CD4-positive, alpha-beta T cell (primary cell): ENCODE measurements around the gene TSPAN15. TPM values are rescaled to one million over a fixed set of nuclear protein-coding genes. Genes with fewer than 3 reads are reported as not detected.

Source experiments
- ATAC-seq: fragments of 200-7000 bp; cut with Tn5 transposase; one replicate; pipeline ENCODE4 v1.10.0; 2022; ENCODE audit warnings: mild to moderate bottlenecking; ENCODE audit not compliant: poor library complexity
- CTCF ChIA-PET: fragments of 350-600 bp; sonication (Branson Sonifier 250); formaldehyde crosslinking; loops from one replicate; lab custom pipeline; 2021; ENCODE audit warnings: antibody characterized with exemption, inconsistent platforms; lab: Charles Lee
- POLR2A ChIA-PET: fragments of 350-600 bp; sonication (Branson Sonifier 250); formaldehyde crosslinking; loops from one replicate; lab custom pipeline; 2021; ENCODE audit warnings: antibody characterized with exemption, inconsistent platforms; lab: Charles Lee
- DNase-seq, 14 experiments: peaks; one replicate each; pipeline ENCODE4 v3.0.0-alpha.2; 2013 to 2020; ENCODE audit warnings: mixed read lengths in 2 of 14
- H3K27ac ChIP-seq, 2 donors: one replicate each; pipeline versions ENCODE4 v1.5.1 to v1.7.0; 2013; ENCODE audit warnings: low read length in 2 of 2, low read depth in 1 of 2, mild to moderate bottlenecking in 1 of 2
- H3K27me3 ChIP-seq, 2 experiments: 1 replicate in 1 of 2; 2 replicates in 1 of 2; pipeline versions ENCODE4 v1.6.1 to v1.7.0; 2013; ENCODE audit warnings: low read length in 2 of 2, control low read depth in 1 of 2, mild to moderate bottlenecking in 1 of 2, moderate library complexity in 1 of 2; ENCODE audit not compliant: insufficient read depth in 2 of 2, control insufficient read depth in 1 of 2
- H3K36me3 ChIP-seq: one replicate; pipeline ENCODE4 v1.6.1; 2013; ENCODE audit warnings: low read length, control low read depth; ENCODE audit not compliant: insufficient read depth
- H3K4me1 ChIP-seq: one replicate; pipeline ENCODE4 v1.6.1; 2013; ENCODE audit warnings: low read length, control low read depth; ENCODE audit not compliant: insufficient read depth
- H3K4me3 ChIP-seq: one replicate; pipeline ENCODE4 v1.5.1; 2013; ENCODE audit warnings: mild to moderate bottlenecking, low read length, moderate library complexity
- H3K9me3 ChIP-seq, 2 experiments: 1 replicate in 1 of 2; 2 replicates in 1 of 2; pipeline versions ENCODE4 v1.6.1 to v1.7.0; 2013; ENCODE audit warnings: low read length in 2 of 2, mild to moderate bottlenecking in 2 of 2, control low read depth in 1 of 2, moderate library complexity in 1 of 2; ENCODE audit not compliant: control insufficient read depth in 1 of 2, insufficient read depth in 1 of 2
- H3K27ac Mint-ChIP-seq: one replicate; pipeline ENCODE4 v1.8.0; 2020; ENCODE audit warnings: mixed read lengths
- H3K27me3 Mint-ChIP-seq: one replicate; pipeline ENCODE4 v1.8.0; 2021; ENCODE audit warnings: mixed read lengths
- H3K36me3 Mint-ChIP-seq: one replicate; pipeline ENCODE4 v1.8.0; 2021; ENCODE audit warnings: low read depth, mixed read lengths
- H3K4me1 Mint-ChIP-seq: one replicate; pipeline ENCODE4 v1.8.0; 2021; ENCODE audit warnings: low read depth, mixed read lengths
- H3K4me3 Mint-ChIP-seq: one replicate; pipeline ENCODE4 v1.8.0; 2020; ENCODE audit warnings: mild to moderate bottlenecking, mixed read lengths
- H3K9me3 Mint-ChIP-seq: one replicate; pipeline ENCODE4 v1.8.0; 2020; ENCODE audit warnings: mixed read lengths
- intact Hi-C, 2 experiments: fragments of 100-400 bp; cut with DNase I in 1 of 2; cut with micrococcal nuclease in 1 of 2; formaldehyde crosslinking; loops; one replicate each; pipeline versions ENCODE4 v1.15.1 to v1.9.0; 2023 to 2025; cut with DNase I, micrococcal nuclease
- total RNA-seq, 174 experiments: library from RNA in 2 of 174; stranded (reverse) in 2 of 174; gene quantifications; one replicate each; pipeline ENCODE4 v1.2.3 and lab custom pipeline; 2021 to 2026
- TF ChIP-seq, protein P1 (sequence below): fragments of 200-600 bp; IDR thresholded peaks from one replicate; pipeline ENCODE4 v1.8.0; 2022; ENCODE audit warnings: antibody characterized with exemption, mild to moderate bottlenecking

The TSPAN15 gene
- total RNA-seq, 2 experiments from 2014 or later = 2.2 to 2.5 TPM

DNA sequence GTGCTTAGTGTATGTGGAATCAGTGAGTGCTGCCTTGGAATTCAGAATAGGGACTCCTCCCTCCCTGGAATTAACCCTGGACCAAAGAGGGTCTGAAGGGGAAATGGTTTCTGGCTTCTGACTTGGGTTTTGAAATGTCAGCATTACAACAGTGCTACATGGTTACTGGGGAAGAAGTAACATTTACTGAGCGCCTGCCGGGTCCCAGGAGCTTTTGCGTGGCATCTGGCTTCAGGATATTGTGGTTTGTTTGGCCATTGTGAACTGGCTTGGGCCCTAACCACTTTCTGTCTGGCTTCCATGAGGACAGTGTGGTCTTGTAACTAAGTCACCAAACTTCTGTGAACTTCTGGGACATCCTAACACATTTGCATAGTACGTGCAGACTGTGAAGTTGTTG, 21.3 kb downstream of the TSPAN15 start:
- no peaks in the 10 kb centered on the region for H3K4me1 Mint-ChIP-seq
- TF ChIP-seq, protein P1, sequence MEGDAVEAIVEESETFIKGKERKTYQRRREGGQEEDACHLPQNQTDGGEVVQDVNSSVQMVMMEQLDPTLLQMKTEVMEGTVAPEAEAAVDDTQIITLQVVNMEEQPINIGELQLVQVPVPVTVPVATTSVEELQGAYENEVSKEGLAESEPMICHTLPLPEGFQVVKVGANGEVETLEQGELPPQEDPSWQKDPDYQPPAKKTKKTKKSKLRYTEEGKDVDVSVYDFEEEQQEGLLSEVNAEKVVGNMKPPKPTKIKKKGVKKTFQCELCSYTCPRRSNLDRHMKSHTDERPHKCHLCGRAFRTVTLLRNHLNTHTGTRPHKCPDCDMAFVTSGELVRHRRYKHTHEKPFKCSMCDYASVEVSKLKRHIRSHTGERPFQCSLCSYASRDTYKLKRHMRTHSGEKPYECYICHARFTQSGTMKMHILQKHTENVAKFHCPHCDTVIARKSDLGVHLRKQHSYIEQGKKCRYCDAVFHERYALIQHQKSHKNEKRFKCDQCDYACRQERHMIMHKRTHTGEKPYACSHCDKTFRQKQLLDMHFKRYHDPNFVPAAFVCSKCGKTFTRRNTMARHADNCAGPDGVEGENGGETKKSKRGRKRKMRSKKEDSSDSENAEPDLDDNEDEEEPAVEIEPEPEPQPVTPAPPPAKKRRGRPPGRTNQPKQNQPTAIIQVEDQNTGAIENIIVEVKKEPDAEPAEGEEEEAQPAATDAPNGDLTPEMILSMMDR = no peak
- no peak overlapping the region for H3K4me3 Mint-ChIP-seq
- no peak overlapping the region for H3K27ac Mint-ChIP-seq
- no peaks in the 10 kb centered on the region for H3K36me3 ChIP-seq
- no peak for DNase-seq
- H3K27me3 Mint-ChIP-seq = no peaks in the 10 kb centered on the region
- POLR2A ChIA-PET = no interaction called here
- H3K27me3 ChIP-seq = no peaks in the 10 kb centered on the region
- H3K4me1 ChIP-seq = no peaks in the 10 kb centered on the region
- no peak overlapping the region for H3K27ac ChIP-seq
- CTCF ChIA-PET = no interaction called here
- H3K9me3 Mint-ChIP-seq = no peaks in the 10 kb centered on the region
- no peaks in the 10 kb centered on the region for H3K36me3 Mint-ChIP-seq
- intact Hi-C loops = no loop called here
- ATAC-seq = no peak
- H3K4me3 ChIP-seq = no peak overlapping the region
- no peaks in the 10 kb centered on the region for H3K9me3 ChIP-seq

DNA sequence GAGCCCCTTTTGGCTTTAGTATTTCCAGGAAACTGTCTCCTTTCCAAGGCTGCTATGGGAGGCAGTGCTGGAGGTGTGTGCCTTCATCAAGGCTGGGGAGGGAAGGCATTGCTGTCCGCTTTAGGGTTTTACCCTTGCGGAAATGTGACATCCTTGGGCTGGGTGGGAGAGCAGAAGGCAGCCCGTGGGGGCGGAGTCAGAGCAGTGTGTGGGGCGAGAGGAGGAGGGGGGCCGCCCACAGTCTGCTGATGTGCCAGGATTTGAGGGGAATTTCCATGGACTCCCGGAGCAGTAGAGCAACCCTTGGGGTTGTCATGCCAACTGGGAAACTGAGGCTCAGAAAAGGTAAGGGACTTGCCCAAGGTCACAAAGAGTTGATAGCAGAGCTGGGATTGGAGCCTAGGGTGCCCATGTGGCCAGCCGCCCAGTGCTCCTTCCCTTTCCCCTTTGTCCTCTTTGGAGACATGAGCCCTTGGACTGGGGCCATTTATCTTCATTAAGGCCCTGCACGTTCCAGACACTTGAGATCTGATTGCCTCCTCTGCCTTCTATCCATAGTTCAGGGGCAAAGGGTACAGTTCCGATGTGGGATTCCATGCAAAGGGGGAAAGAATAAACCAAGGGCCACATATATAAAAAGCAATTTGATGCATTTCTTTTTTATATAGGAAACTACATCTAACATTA, 22.2 kb downstream of the TSPAN15 start:
- intact Hi-C loops = no loop called here
- CTCF ChIA-PET = no interaction called here

DNA sequence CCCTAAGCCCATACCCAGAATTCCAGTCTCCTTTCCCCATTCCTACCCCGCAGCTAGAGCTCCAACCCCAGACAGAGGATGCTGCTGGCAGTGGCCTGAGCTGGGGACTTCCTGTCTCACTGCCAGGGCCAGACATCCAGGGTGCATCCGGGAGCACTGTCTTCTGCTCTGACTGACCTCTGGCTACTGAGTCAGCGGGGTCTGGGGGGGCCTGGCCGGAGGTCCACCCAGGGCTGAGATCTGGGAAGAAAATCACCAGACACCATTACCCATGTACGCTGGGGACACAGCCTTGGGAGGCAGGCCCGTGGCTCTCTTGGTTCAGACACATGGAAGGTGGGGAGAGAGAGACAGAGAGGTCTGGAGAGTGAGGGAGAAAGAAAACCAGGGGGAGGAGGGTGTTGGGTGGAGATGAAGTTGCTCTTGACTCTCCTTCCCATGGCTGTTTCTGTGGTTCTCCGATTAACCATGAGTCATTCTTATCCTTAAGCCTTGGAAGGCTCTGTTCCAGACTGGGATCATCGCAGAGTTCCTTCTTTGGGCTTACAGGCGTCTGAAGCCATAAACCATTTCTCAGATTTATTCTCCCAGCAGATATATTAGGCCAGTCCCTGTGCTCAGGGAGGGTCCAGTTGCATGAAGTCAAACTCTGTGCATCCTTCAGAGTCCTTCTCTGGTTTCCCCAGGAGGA, 23.6 kb downstream of the TSPAN15 start:
- Mint-ChIP-seq H3K27me3 (no peaks in the 10 kb centered on the region), H3K9me3 (no peaks in the 10 kb centered on the region), H3K4me3 (no peak overlapping the region), H3K36me3 (no peaks in the 10 kb centered on the region), H3K4me1 (no peaks in the 10 kb centered on the region), H3K27ac (no peak overlapping the region)
- TF ChIP-seq, protein P1 = no peak
- POLR2A ChIA-PET = no interaction called here
- Histone ChIP-seq H3K9me3 (no peaks in the 10 kb centered on the region), H3K4me1 (no peaks in the 10 kb centered on the region), H3K4me3 (no peak overlapping the region), H3K27me3 (no peaks in the 10 kb centered on the region), H3K27ac (no peak overlapping the region), H3K36me3 (no peaks in the 10 kb centered on the region)
- ATAC-seq (no peak), DNase-seq (no peak)
- CTCF ChIA-PET = no interaction called here
- intact Hi-C loops = no loop called here

More for the DNA sequence above, 22.2 kb downstream of the TSPAN15 start:
- DNase-seq (no peak), ATAC-seq (no peak)
- H3K27ac Mint-ChIP-seq = no peak overlapping the region
- Histone ChIP-seq H3K4me3 (no peak overlapping the region), H3K27ac (no peak overlapping the region), H3K4me1 (no peaks in the 10 kb centered on the region), H3K9me3 (no peaks in the 10 kb centered on the region), H3K36me3 (no peaks in the 10 kb centered on the region), H3K27me3 (no peaks in the 10 kb centered on the region)
- no peaks in the 10 kb centered on the region for H3K36me3 Mint-ChIP-seq
- no peaks in the 10 kb centered on the region for H3K9me3 Mint-ChIP-seq
- POLR2A ChIA-PET = no interaction called here
- H3K4me1 Mint-ChIP-seq = no peaks in the 10 kb centered on the region
- TF ChIP-seq, protein P1 = no peak
- no peaks in the 10 kb centered on the region for H3K27me3 Mint-ChIP-seq
- no peak overlapping the region for H3K4me3 Mint-ChIP-seq
